Karpas-422 (cell line): Measurements from ENCODE around the gene ZP1. TPM values are rescaled to one million over a fixed set of nuclear protein-coding genes. Genes with fewer than 3 reads are reported as not detected.

Experiments used
- DNase-seq: peaks from one replicate; pipeline ENCODE4 v3.0.0-alpha.2; 2015
- H2AFZ ChIP-seq: fragments of 200-600 bp; sonication (generic); 2 replicates; pipeline ENCODE4 v1.6.1; 2014; ENCODE audit warnings: antibody characterized with exemption, low read length, mixed read lengths
- H3K27ac ChIP-seq: fragments of 200-600 bp; sonication (generic); 2 replicates; pipeline ENCODE4 v1.5.1; 2014; ENCODE audit warnings: mild to moderate bottlenecking, low read length, moderate library complexity
- H3K27me3 ChIP-seq: fragments of 200-600 bp; sonication (generic); 2 replicates; pipeline ENCODE4 v1.6.1; 2014; ENCODE audit warnings: low read length, mixed read lengths
- H3K36me3 ChIP-seq: fragments of 200-600 bp; sonication (generic); 2 replicates; pipeline ENCODE4 v1.6.1; 2014; ENCODE audit warnings: low read length, mixed read lengths; ENCODE audit not compliant: insufficient read depth
- H3K4me1 ChIP-seq: fragments of 200-600 bp; sonication (generic); 2 replicates; pipeline ENCODE4 v1.6.1; 2014; ENCODE audit warnings: mild to moderate bottlenecking, low read length, mixed read lengths
- H3K4me2 ChIP-seq: fragments of 200-600 bp; sonication (generic); 2 replicates; pipeline ENCODE4 v1.6.1; 2014; ENCODE audit warnings: low read length, low read depth, mild to moderate bottlenecking; ENCODE audit not compliant: poor library complexity, severe bottlenecking
- H3K4me3 ChIP-seq: fragments of 200-600 bp; sonication (generic); 2 replicates; pipeline ENCODE4 v1.5.1; 2014; ENCODE audit warnings: mild to moderate bottlenecking, antibody characterized with exemption, low read length, mixed read lengths
- H3K79me2 ChIP-seq: fragments of 200-600 bp; sonication (generic); 2 replicates; pipeline ENCODE4 v1.6.1; 2014; ENCODE audit warnings: mild to moderate bottlenecking, low read length, mixed read lengths
- H3K9ac ChIP-seq: fragments of 200-600 bp; sonication (generic); 2 replicates; pipeline ENCODE4 v1.6.0; 2014; ENCODE audit warnings: low read length
- H3K9me2 ChIP-seq: fragments of 200-600 bp; sonication (generic), shearing (Covaris generic); replicated peaks from 2 replicates; pipeline ENCODE4 v1.6.0; 2014; ENCODE audit warnings: mild to moderate bottlenecking, low read length, moderate library complexity; ENCODE audit not compliant: insufficient read depth
- H3K9me3 ChIP-seq: fragments of 300-700, 200-600 bp; sonication (generic); 2 replicates; pipeline ENCODE4 v1.6.1; 2014; ENCODE audit warnings: low read length, mixed read lengths
- H4K20me1 ChIP-seq: fragments of 200-600 bp; sonication (generic); 2 replicates; pipeline ENCODE4 v1.6.1; 2014; ENCODE audit warnings: mild to moderate bottlenecking, antibody characterized with exemption, low read length, low read depth; ENCODE audit not compliant: insufficient read depth
- total RNA-seq: library from RNA; depleted of rRNA; stranded (reverse); fragments of >200 nt; shearing (Covaris generic); gene quantifications from 2 replicates; pipeline ENCODE4 v1.2.3, GENCODE V29; 2014; ENCODE audit warnings: low replicate concordance

Gene ZP1
- total RNA-seq, 1 experiment from 2014 or later, result not detected

GRCh38 chr11:60841797-60842667, 25.3 kb upstream of the ZP1 start, which contains the start of gene CCDC86:
CCDC86 (plus strand) TSS chr11:60842113; CDS start chr11:60842125, 12 bp downstream.
- no peaks in the 10 kb centered on the region for H3K9me2 ChIP-seq
- peak within 1 kb of the TSS; percentile 83 for H3K4me2 ChIP-seq
- H3K36me3 ChIP-seq, result peaks cover 9% of the 10 kb centered on the region
- H3K4me1 ChIP-seq, result peaks cover 33% of the 10 kb centered on the region
- peak within 1 kb of the TSS; percentile 89 for H2AFZ ChIP-seq
- H3K9me3 ChIP-seq, result no peaks in the 10 kb centered on the region
- H3K9ac ChIP-seq, result peak within 1 kb of the TSS; percentile 84
- H3K27ac ChIP-seq, result peak within 1 kb of the TSS; percentile 14; the same call in 1 of the 2 replicates
- peaks cover 48% of the 10 kb centered on the region for H3K79me2 ChIP-seq
- DNase-seq, result peak; percentile 98
- H3K4me3 ChIP-seq, result peak within 1 kb of the TSS; percentile 96
- no peaks in the 10 kb centered on the region for H3K27me3 ChIP-seq
- H4K20me1 ChIP-seq, result peaks cover 13% of the 10 kb centered on the region; the same call in 1 of the 2 replicates

- no peaks in the 10 kb centered on the region for H3K9me3 ChIP-seq
- no peaks in the 10 kb centered on the region for H3K9me2 ChIP-seq
- peak overlapping the region; percentile 84 for H3K9ac ChIP-seq
- peak overlapping the region; percentile 96 for H3K4me3 ChIP-seq
- H2AFZ ChIP-seq, result no peak overlapping the region
- H3K4me1 ChIP-seq, result peaks cover 33% of the 10 kb centered on the region
- no peaks in the 10 kb centered on the region for H3K27me3 ChIP-seq
- peaks cover 9% of the 10 kb centered on the region for H3K36me3 ChIP-seq
- H3K27ac ChIP-seq, result peak overlapping the region; percentile 14; the same call in 1 of the 2 replicates
- peak overlapping the region; percentile 83 for H3K4me2 ChIP-seq
- peak; percentile 51 for DNase-seq
- H4K20me1 ChIP-seq, result peaks cover 13% of the 10 kb centered on the region; the same call in 1 of the 2 replicates
- peaks cover 48% of the 10 kb centered on the region for H3K79me2 ChIP-seq
Measured at GRCh38 chr11:60842668-60843600, 24.4 kb upstream of the ZP1 start.

- H3K4me1 ChIP-seq, result peaks cover 33% of the 10 kb centered on the region
- H3K9me3 ChIP-seq, result no peaks in the 10 kb centered on the region
- H3K27me3 ChIP-seq, result no peaks in the 10 kb centered on the region
- no peak overlapping the region for H3K27ac ChIP-seq
- no peak for DNase-seq
- H3K36me3 ChIP-seq, result peaks cover 9% of the 10 kb centered on the region
- no peaks in the 10 kb centered on the region for H3K9me2 ChIP-seq
- peaks cover 48% of the 10 kb centered on the region for H3K79me2 ChIP-seq
- H3K9ac ChIP-seq, result peak overlapping the region; percentile 84
- H3K4me2 ChIP-seq, result peak overlapping the region; percentile 83
- peak overlapping the region; percentile 96 for H3K4me3 ChIP-seq
- no peak overlapping the region for H2AFZ ChIP-seq
- peaks cover 13% of the 10 kb centered on the region; the same call in 1 of the 2 replicates for H4K20me1 ChIP-seq
Measured at GRCh38 chr11:60844045-60844869, 23.1 kb upstream of the ZP1 start.

GRCh38 chr11:60844870-60845221, 22.5 kb upstream of the ZP1 start:
- no peak overlapping the region for H3K27ac ChIP-seq
- no peak for DNase-seq
- peak overlapping the region; percentile 83 for H3K4me2 ChIP-seq
- H3K4me1 ChIP-seq, result peaks cover 33% of the 10 kb centered on the region
- peaks cover 9% of the 10 kb centered on the region for H3K36me3 ChIP-seq
- H4K20me1 ChIP-seq, result peaks cover 13% of the 10 kb centered on the region; the same call in 1 of the 2 replicates
- H3K4me3 ChIP-seq, result peak overlapping the region; percentile 96; the same call in 1 of the 2 replicates
- peak overlapping the region; percentile 84; the same call in 1 of the 2 replicates for H3K9ac ChIP-seq
- no peaks in the 10 kb centered on the region for H3K27me3 ChIP-seq
- no peak overlapping the region for H2AFZ ChIP-seq
- H3K79me2 ChIP-seq, result peaks cover 48% of the 10 kb centered on the region
- H3K9me2 ChIP-seq, result no peaks in the 10 kb centered on the region
- no peaks in the 10 kb centered on the region for H3K9me3 ChIP-seq

GRCh38 chr11:60845338-60845737, 22.0 kb upstream of the ZP1 start:
- no peaks in the 10 kb centered on the region for H3K9me2 ChIP-seq
- H3K9ac ChIP-seq, result peak overlapping the region; percentile 84; the same call in 1 of the 2 replicates
- H3K9me3 ChIP-seq, result no peaks in the 10 kb centered on the region
- H3K4me1 ChIP-seq, result peaks cover 33% of the 10 kb centered on the region
- H4K20me1 ChIP-seq, result peaks cover 13% of the 10 kb centered on the region; the same call in 1 of the 2 replicates
- peaks cover 9% of the 10 kb centered on the region for H3K36me3 ChIP-seq
- H3K27me3 ChIP-seq, result no peaks in the 10 kb centered on the region
- DNase-seq, result no peak
- peak overlapping the region; percentile 83 for H3K4me2 ChIP-seq
- no peak overlapping the region for H3K27ac ChIP-seq
- H2AFZ ChIP-seq, result no peak overlapping the region
- peaks cover 48% of the 10 kb centered on the region for H3K79me2 ChIP-seq
- H3K4me3 ChIP-seq, result 0 out of 2 replicates have a peak overlapping the region, but pooled peaks have one; percentile 96

GRCh38 chr11:60847281-60847680, 20.1 kb upstream of the ZP1 start:
- Histone ChIP-seq H3K36me3 (peaks cover 14% of the 10 kb centered on the region), H3K9me3 (no peaks in the 10 kb centered on the region), H3K9ac (no peak overlapping the region), H4K20me1 (peaks cover 13% of the 10 kb centered on the region; the same call in 1 of the 2 replicates), H3K4me2 (no peak overlapping the region), H3K9me2 (no peaks in the 10 kb centered on the region), H3K27ac (no peak overlapping the region), H3K79me2 (peaks cover 43% of the 10 kb centered on the region), H3K4me3 (no peak overlapping the region), H2AFZ (no peak overlapping the region), H3K4me1 (peaks cover 26% of the 10 kb centered on the region), H3K27me3 (no peaks in the 10 kb centered on the region)
- no peak for DNase-seq

GRCh38 chr11:60847896-60848295, 19.4 kb upstream of the ZP1 start:
- Histone ChIP-seq H3K9me2 (no peaks in the 10 kb centered on the region), H3K27ac (no peak overlapping the region), H3K4me3 (no peak overlapping the region), H3K4me2 (no peak overlapping the region), H3K9me3 (no peaks in the 10 kb centered on the region), H3K9ac (no peak overlapping the region), H3K36me3 (peaks cover 14% of the 10 kb centered on the region), H3K4me1 (peaks cover 26% of the 10 kb centered on the region), H4K20me1 (peaks cover 13% of the 10 kb centered on the region; the same call in 1 of the 2 replicates), H3K27me3 (no peaks in the 10 kb centered on the region), H3K79me2 (peaks cover 37% of the 10 kb centered on the region), H2AFZ (no peak overlapping the region)
- no peak for DNase-seq
